Measurements from ENCODE around the gene KRTAP5-11. TPM values are rescaled to one million over a fixed set of nuclear protein-coding genes. Genes with fewer than 3 reads are reported as not detected.
"Not testable (repeated sequence)": the region's sequence is repeated elsewhere in the genome, so short reads cannot be mapped to it uniquely, and the experiment has no call there.

KRTAP5-11 gene
- total and polyA plus RNA-seq, 2 donors (not counting 1 experiment from before 2014, with no cell fraction given), result not detected

DNA sequence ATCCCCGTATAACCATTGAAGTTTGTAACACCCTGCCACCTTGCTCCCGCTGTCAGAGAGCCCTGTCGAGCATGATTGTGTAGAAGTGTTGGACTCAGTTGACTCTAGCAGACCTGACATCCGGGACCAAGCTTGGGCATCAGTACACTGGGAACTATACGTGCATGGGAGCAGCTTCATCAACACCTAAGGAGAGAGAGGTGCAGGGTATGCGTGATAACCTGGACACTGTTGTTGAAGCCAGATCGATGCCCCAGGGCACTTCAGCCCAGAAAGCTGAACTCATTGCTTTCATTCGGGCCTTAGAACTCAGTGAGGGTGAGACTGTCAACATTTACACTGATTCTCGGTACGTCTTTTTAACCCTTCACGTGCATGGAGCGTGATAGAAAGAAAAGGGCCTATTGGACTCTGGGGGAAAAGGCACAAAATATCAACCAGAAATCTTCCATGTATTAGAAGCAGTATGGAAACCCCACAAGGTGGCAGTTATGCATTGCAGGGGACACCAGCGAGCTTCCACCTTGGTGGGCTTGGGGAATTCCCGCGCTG is 31.8 kb upstream of the KRTAP5-11 start:
- H3K4me3 Mint-ChIP-seq; CTCF ChIA-PET; H3K27ac ChIP-seq (ENCODE audit: low read length in 2 of 2); intact Hi-C loops (cut with micrococcal nuclease); H2AFZ ChIP-seq (ENCODE audit: insufficient read depth, low read depth, low read length, poor library complexity, severe bottlenecking); H3K9ac ChIP-seq (ENCODE audit: low read length); H3K27me3 ChIP-seq (replicated peaks in 1 of 4; ENCODE audit: control extremely low read depth in 1 of 4, control insufficient read depth in 3 of 4, insufficient read depth in 4 of 4, low read length in 3 of 4); ATAC-seq (ENCODE audit: low read depth); H3K79me2 ChIP-seq (ENCODE audit: control insufficient read depth, insufficient read depth, low read length); H3K4me1 Mint-ChIP-seq; H3K27ac Mint-ChIP-seq; POLR2A ChIA-PET; H3K4me2 ChIP-seq (replicated peaks; ENCODE audit: low read depth, low read length, poor library complexity, severe bottlenecking); H3K4me3 ChIP-seq (ENCODE audit: control extremely low read depth in 1 of 5, extremely low read depth in 1 of 5, insufficient read depth in 1 of 5, low read depth in 2 of 5, low read length in 4 of 5); H3K9me3 ChIP-seq (ENCODE audit: control extremely low read depth in 1 of 3, control insufficient read depth in 2 of 3, insufficient read depth in 1 of 3, low read length in 2 of 3); H3K9me3 Mint-ChIP-seq (ENCODE audit: insufficient read depth); DNase-seq; H3K36me3 ChIP-seq (replicated peaks in 1 of 2; ENCODE audit: control extremely low read depth in 1 of 2, control insufficient read depth in 1 of 2, extremely low read depth in 1 of 2, insufficient read depth in 2 of 2, low read length in 1 of 2); H4K20me1 ChIP-seq (ENCODE audit: control insufficient read depth, insufficient read depth, low read length, poor library complexity, severe bottlenecking); H3K4me1 ChIP-seq (ENCODE audit: control insufficient read depth in 2 of 2, insufficient read depth in 2 of 2, low read length in 2 of 2): not testable (repeated sequence)
- H3K27me3 Mint-ChIP-seq, result peaks cover 25% of the 10 kb centered on the region
- WGBS (ENCODE audit: insufficient coverage), result 82% methylated on average over 3 of the region's 15 CpGs

DNA sequence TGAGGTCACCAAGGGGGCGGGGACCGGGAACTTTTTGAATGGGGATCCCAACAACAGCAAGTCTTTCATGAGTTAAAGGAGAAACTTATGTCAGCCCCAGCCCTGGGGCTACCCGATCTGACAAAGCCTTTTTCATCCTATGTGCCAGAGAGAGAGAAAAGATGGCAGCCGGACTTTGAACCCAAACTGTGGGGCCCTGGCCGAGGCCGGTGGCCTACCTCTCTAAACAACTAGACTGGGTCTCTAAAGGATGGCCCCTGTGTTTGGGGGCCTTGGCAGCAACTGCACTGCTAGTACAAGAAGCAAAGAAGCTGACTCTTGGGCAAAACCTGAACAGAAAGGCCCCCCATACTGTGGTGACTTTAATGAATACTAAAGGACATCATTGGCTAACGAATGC is 31.3 kb upstream of the KRTAP5-11 start:
- H2AFZ ChIP-seq (ENCODE audit: insufficient read depth, low read depth, low read length, poor library complexity, severe bottlenecking); H3K27ac Mint-ChIP-seq; DNase-seq; H3K4me2 ChIP-seq (replicated peaks; ENCODE audit: low read depth, low read length, poor library complexity, severe bottlenecking); H3K4me1 Mint-ChIP-seq; H4K20me1 ChIP-seq (ENCODE audit: control insufficient read depth, insufficient read depth, low read length, poor library complexity, severe bottlenecking); H3K79me2 ChIP-seq (ENCODE audit: control insufficient read depth, insufficient read depth, low read length); H3K4me1 ChIP-seq (ENCODE audit: control insufficient read depth in 2 of 2, insufficient read depth in 2 of 2, low read length in 2 of 2); H3K27ac ChIP-seq (ENCODE audit: low read length in 2 of 2); H3K9ac ChIP-seq (ENCODE audit: low read length); H3K4me3 Mint-ChIP-seq; POLR2A ChIA-PET; H3K9me3 ChIP-seq (ENCODE audit: control extremely low read depth in 1 of 3, control insufficient read depth in 2 of 3, insufficient read depth in 1 of 3, low read length in 2 of 3); H3K4me3 ChIP-seq (ENCODE audit: control extremely low read depth in 1 of 5, extremely low read depth in 1 of 5, insufficient read depth in 1 of 5, low read depth in 2 of 5, low read length in 4 of 5); ATAC-seq (ENCODE audit: low read depth); H3K9me3 Mint-ChIP-seq (ENCODE audit: insufficient read depth); H3K27me3 ChIP-seq (replicated peaks in 1 of 4; ENCODE audit: control extremely low read depth in 1 of 4, control insufficient read depth in 3 of 4, insufficient read depth in 4 of 4, low read length in 3 of 4); intact Hi-C loops (cut with micrococcal nuclease); H3K36me3 ChIP-seq (replicated peaks in 1 of 2; ENCODE audit: control extremely low read depth in 1 of 2, control insufficient read depth in 1 of 2, extremely low read depth in 1 of 2, insufficient read depth in 2 of 2, low read length in 1 of 2); CTCF ChIA-PET: not testable (repeated sequence)
- peaks cover 29% of the 10 kb centered on the region for H3K27me3 Mint-ChIP-seq
- 70% methylated on average over 2 of the region's 7 CpGs for WGBS (ENCODE audit: insufficient coverage)

DNA sequence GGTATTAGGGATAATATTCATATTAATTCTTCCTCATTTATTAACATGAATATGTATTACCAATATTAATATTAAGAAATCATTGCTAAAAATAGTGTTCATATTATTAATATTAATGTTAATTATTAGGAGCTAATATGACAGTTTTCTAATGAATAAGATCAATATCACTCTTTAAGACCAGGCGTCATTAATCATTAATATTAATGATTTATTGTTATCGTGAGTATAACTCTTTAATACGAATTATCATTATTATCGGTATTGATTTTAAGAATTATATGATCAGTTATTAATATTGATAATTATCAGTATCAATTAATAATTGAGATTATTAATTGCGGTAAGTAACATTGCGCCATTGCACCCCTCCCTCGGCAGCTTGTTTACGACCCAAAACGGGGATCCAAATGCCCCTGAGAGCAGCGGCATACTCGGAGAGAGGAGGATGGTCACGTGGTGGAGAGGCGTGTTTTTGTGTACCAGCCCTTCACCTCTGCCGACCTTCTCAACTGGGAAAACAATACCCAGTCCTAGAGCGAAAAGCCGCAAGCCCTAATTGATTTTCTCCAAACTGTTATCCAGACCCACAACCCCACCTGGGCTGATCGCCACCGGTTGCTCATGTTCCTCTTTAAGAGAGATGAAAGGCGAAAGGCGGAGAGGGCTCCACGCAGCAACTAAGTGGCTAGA is 28.7 kb upstream of the KRTAP5-11 start:
- H3K4me1 Mint-ChIP-seq; H3K4me3 Mint-ChIP-seq; intact Hi-C loops (cut with micrococcal nuclease); CTCF ChIA-PET; ATAC-seq (ENCODE audit: low read depth); H3K9me3 Mint-ChIP-seq (ENCODE audit: insufficient read depth); H2AFZ ChIP-seq (ENCODE audit: insufficient read depth, low read depth, low read length, poor library complexity, severe bottlenecking); H3K4me2 ChIP-seq (replicated peaks; ENCODE audit: low read depth, low read length, poor library complexity, severe bottlenecking); H3K4me1 ChIP-seq (ENCODE audit: control insufficient read depth in 2 of 2, insufficient read depth in 2 of 2, low read length in 2 of 2); DNase-seq; H3K79me2 ChIP-seq (ENCODE audit: control insufficient read depth, insufficient read depth, low read length); POLR2A ChIA-PET; H3K9ac ChIP-seq (ENCODE audit: low read length); H4K20me1 ChIP-seq (ENCODE audit: control insufficient read depth, insufficient read depth, low read length, poor library complexity, severe bottlenecking); H3K36me3 ChIP-seq (replicated peaks in 1 of 2; ENCODE audit: control extremely low read depth in 1 of 2, control insufficient read depth in 1 of 2, extremely low read depth in 1 of 2, insufficient read depth in 2 of 2, low read length in 1 of 2); H3K27ac ChIP-seq (ENCODE audit: low read length in 2 of 2); H3K4me3 ChIP-seq (ENCODE audit: control extremely low read depth in 1 of 5, extremely low read depth in 1 of 5, insufficient read depth in 1 of 5, low read depth in 2 of 5, low read length in 4 of 5); H3K27ac Mint-ChIP-seq; H3K9me3 ChIP-seq (ENCODE audit: control extremely low read depth in 1 of 3, control insufficient read depth in 2 of 3, insufficient read depth in 1 of 3, low read length in 2 of 3): not testable (repeated sequence)
- H3K27me3 ChIP-seq (replicated peaks in 1 of 4; ENCODE audit: control extremely low read depth in 1 of 4, control insufficient read depth in 3 of 4, insufficient read depth in 4 of 4, low read length in 3 of 4), result peaks cover 0 to 10% (median 0%) of the 10 kb centered on the region in 4 experiments
- 81% methylated on average over 10 of the region's 21 CpGs for WGBS (ENCODE audit: insufficient coverage)
- peaks cover 32% of the 10 kb centered on the region for H3K27me3 Mint-ChIP-seq

DNA sequence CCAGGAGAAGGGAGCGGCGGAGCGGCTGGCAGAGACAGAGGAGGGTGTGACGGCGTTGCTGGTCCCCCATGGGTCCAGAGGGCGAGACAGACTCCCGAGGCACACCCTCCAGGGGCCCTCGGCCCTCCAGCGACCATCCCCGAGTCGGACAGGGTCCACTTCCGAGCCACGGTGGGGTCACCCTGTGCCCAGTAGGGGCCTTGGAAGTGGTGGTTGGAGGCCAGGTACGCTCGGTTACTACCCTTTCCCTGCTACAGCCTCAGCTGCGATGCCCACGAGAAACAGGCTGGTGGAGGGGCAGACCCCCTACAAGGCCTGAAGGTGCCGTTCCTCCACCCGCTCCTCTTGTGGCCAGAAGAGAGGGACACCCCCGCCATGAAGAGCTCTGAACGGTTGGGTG is 25.6 kb upstream of the KRTAP5-11 start:
- ATAC-seq (ENCODE audit: low read depth); intact Hi-C loops (cut with micrococcal nuclease): not testable (repeated sequence)
- H3K27me3 Mint-ChIP-seq, result peaks cover 33% of the 10 kb centered on the region

More for the DNA sequence above, 25.6 kb upstream of the KRTAP5-11 start:
- DNase-seq; H3K27ac ChIP-seq (ENCODE audit: low read length in 2 of 2); CTCF ChIA-PET; H2AFZ ChIP-seq (ENCODE audit: insufficient read depth, low read depth, low read length, poor library complexity, severe bottlenecking); H3K4me2 ChIP-seq (replicated peaks; ENCODE audit: low read depth, low read length, poor library complexity, severe bottlenecking); H3K36me3 ChIP-seq (replicated peaks in 1 of 2; ENCODE audit: control extremely low read depth in 1 of 2, control insufficient read depth in 1 of 2, extremely low read depth in 1 of 2, insufficient read depth in 2 of 2, low read length in 1 of 2); H3K4me1 ChIP-seq (ENCODE audit: control insufficient read depth in 2 of 2, insufficient read depth in 2 of 2, low read length in 2 of 2); H3K9me3 ChIP-seq (ENCODE audit: control extremely low read depth in 1 of 3, control insufficient read depth in 2 of 3, insufficient read depth in 1 of 3, low read length in 2 of 3); POLR2A ChIA-PET; H4K20me1 ChIP-seq (ENCODE audit: control insufficient read depth, insufficient read depth, low read length, poor library complexity, severe bottlenecking); H3K79me2 ChIP-seq (ENCODE audit: control insufficient read depth, insufficient read depth, low read length); H3K4me3 Mint-ChIP-seq; H3K4me3 ChIP-seq (ENCODE audit: control extremely low read depth in 1 of 5, extremely low read depth in 1 of 5, insufficient read depth in 1 of 5, low read depth in 2 of 5, low read length in 4 of 5); H3K4me1 Mint-ChIP-seq; H3K9ac ChIP-seq (ENCODE audit: low read length); H3K27ac Mint-ChIP-seq; H3K9me3 Mint-ChIP-seq (ENCODE audit: insufficient read depth): not testable (repeated sequence)
- H3K27me3 ChIP-seq (replicated peaks in 1 of 4; ENCODE audit: control extremely low read depth in 1 of 4, control insufficient read depth in 3 of 4, insufficient read depth in 4 of 4, low read length in 3 of 4), result peaks cover 0 to 10% (median 0%) of the 10 kb centered on the region in 4 experiments
- 5% methylated on average over 7 of the region's 21 CpGs for WGBS (ENCODE audit: insufficient coverage)

All from B cell (primary cell).